Retinal pigment epithelial cell (primary cell): ENCODE measurements around the gene TMEFF1.
A peak's percentile ranks its signal among the peaks of the same experiment; 100 is the strongest.
"Not testable (repeated sequence)": the region's sequence is repeated elsewhere in the genome, so short reads cannot be mapped to it uniquely, and the experiment has no call there.

Experiments
- DNase-seq: peaks from one replicate; pipeline ENCODE4 v3.0.0-alpha.2; 2010; ENCODE audit warnings: low read depth
- H3K4me3 ChIP-seq: 2 replicates; pipeline ENCODE4 v1.5.1; 2011; ENCODE audit warnings: mild to moderate bottlenecking, low read length, control low read depth, moderate library complexity
- CTCF ChIP-seq: conservative IDR thresholded peaks from 2 replicates; pipeline ENCODE4 v1.5.1; 2011; ENCODE audit warnings: low read depth, low read length, control low read depth, inconsistent platforms

The TMEFF1 gene

GRCh38 chr9:100515578-100516494 lies 42.9 kb downstream of the TMEFF1 start:
- no peak for TF ChIP-seq CTCF
- H3K4me3 ChIP-seq: peak overlapping the region; percentile 34
- no peak for DNase-seq

- TF ChIP-seq CTCF: no peak
- no peak overlapping the region for H3K4me3 ChIP-seq
- DNase-seq: no peak
Measured at GRCh38 chr9:100521282-100521681, 48.3 kb downstream of the TMEFF1 start.

GRCh38 chr9:100525563-100525962 lies 52.6 kb downstream of the TMEFF1 start:
- TF ChIP-seq CTCF: no peak
- no peak for DNase-seq

GRCh38 chr9:100527180-100527794 lies 54.3 kb downstream of the TMEFF1 start:
- H3K4me3 ChIP-seq, DNase-seq: not testable (repeated sequence)

More at GRCh38 chr9:100525563-100525962, 52.6 kb downstream of the TMEFF1 start:
- no peak overlapping the region for H3K4me3 ChIP-seq

GRCh38 chr9:100534401-100534800 lies 61.5 kb downstream of the TMEFF1 start:
- DNase-seq: no peak
- H3K4me3 ChIP-seq: no peak overlapping the region
- no peak for TF ChIP-seq CTCF

- no peak for TF ChIP-seq CTCF
- DNase-seq: no peak
Measured at GRCh38 chr9:100540327-100540726, 67.4 kb downstream of the TMEFF1 start.

GRCh38 chr9:100549048-100549447 lies 76.1 kb downstream of the TMEFF1 start:
- DNase-seq: no peak
- no peak overlapping the region for H3K4me3 ChIP-seq
- no peak for TF ChIP-seq CTCF

More at GRCh38 chr9:100540327-100540726, 67.4 kb downstream of the TMEFF1 start:
- H3K4me3 ChIP-seq: no peak overlapping the region
